OCI-LY7 (cell line): ENCODE results near the gene KDM4D. TPM values are rescaled to one million over a fixed set of nuclear protein-coding genes. Genes with fewer than 3 reads are reported as not detected.
A peak's percentile ranks its signal among the peaks of the same experiment; 100 is the strongest.

Experiments used
- BruUV-seq: library from RNA; stranded (reverse); fragments of 400-500 nt; replicated peaks from 2 replicates; lab custom pipeline; 2021; lab: Mats Ljungman, UMichigan
- CTCF ChIA-PET: fragments of 300-600 bp; sonication (Branson Sonifier 250); formaldehyde crosslinking; loops from one replicate; lab custom pipeline; 2022; ENCODE audit warnings: antibody characterized with exemption; ENCODE audit not compliant: unreplicated experiment; lab: Charles Lee
- POLR2A ChIA-PET: fragments of 300-600 bp; sonication (Branson Sonifier 250); formaldehyde crosslinking; loops from one replicate; lab custom pipeline; 2022; ENCODE audit warnings: antibody characterized with exemption; lab: Charles Lee
- DNase-seq: peaks from one replicate; pipeline ENCODE4 v3.0.0-alpha.2; 2015; ENCODE audit warnings: low spot score
- H2AFZ ChIP-seq: fragments of 200-600 bp; sonication (generic), shearing (Covaris generic); 2 replicates; pipeline ENCODE4 v1.6.1; 2014; ENCODE audit warnings: mild to moderate bottlenecking, antibody characterized with exemption, low read length, moderate library complexity
- H3K27ac ChIP-seq: fragments of 200-600 bp; sonication (generic); 2 replicates; pipeline ENCODE4 v1.5.1; 2014; ENCODE audit warnings: mixed run types, low read depth, mild to moderate bottlenecking, moderate library complexity, low read length, inconsistent platforms; ENCODE audit not compliant: poor library complexity, severe bottlenecking
- H3K36me3 ChIP-seq: fragments of 200-600 bp; sonication (generic); 2 replicates; pipeline ENCODE4 v1.6.1; 2014; ENCODE audit warnings: mild to moderate bottlenecking, antibody characterized with exemption, low read length, moderate library complexity, mixed read lengths; ENCODE audit not compliant: insufficient read depth
- H3K4me1 ChIP-seq: fragments of 200-600 bp; sonication (generic); 2 replicates; pipeline ENCODE4 v1.5.1; 2014; ENCODE audit warnings: mild to moderate bottlenecking, low read length; ENCODE audit not compliant: insufficient read depth, poor library complexity, severe bottlenecking
- H3K4me2 ChIP-seq: fragments of 200-600 bp; sonication (generic); 2 replicates; pipeline ENCODE4 v1.6.1; 2014; ENCODE audit warnings: mild to moderate bottlenecking, low read length
- H3K4me3 ChIP-seq: fragments of 200-600 bp; sonication (generic); 2 replicates; pipeline ENCODE4 v1.5.1; 2014; ENCODE audit warnings: mild to moderate bottlenecking, low read depth, low read length; ENCODE audit not compliant: poor library complexity, severe bottlenecking
- H3K79me2 ChIP-seq: fragments of 200-600 bp; sonication (generic); 2 replicates; pipeline ENCODE4 v1.6.1; 2016; ENCODE audit warnings: low read depth, mild to moderate bottlenecking, low read length, moderate library complexity, mixed read lengths; ENCODE audit not compliant: insufficient read depth
- H3K9me2 ChIP-seq: fragments of 200-600 bp; sonication (generic); 2 replicates; pipeline ENCODE4 v1.6.1; 2016; ENCODE audit warnings: mild to moderate bottlenecking, low read length, mixed read lengths; ENCODE audit not compliant: insufficient read depth
- H3K9me3 ChIP-seq: fragments of 200-600 bp; sonication (generic); 2 replicates; pipeline ENCODE4 v1.6.1; 2014; ENCODE audit warnings: mild to moderate bottlenecking, mixed run types, low read length, mixed read lengths
- H4K20me1 ChIP-seq: fragments of 200-600 bp; sonication (generic); 2 replicates; pipeline ENCODE4 v1.6.1; 2014; ENCODE audit warnings: mild to moderate bottlenecking, antibody characterized with exemption, low read length, moderate library complexity, mixed read lengths; ENCODE audit not compliant: insufficient read depth
- CTCF ChIP-seq: fragments of 200-600 bp; sonication (generic); conservative IDR thresholded peaks from 2 replicates; pipeline ENCODE4 v1.5.1; 2014; ENCODE audit warnings: mild to moderate bottlenecking, antibody characterized with exemption, low read length, moderate library complexity, mixed read lengths
- EZH2phosphoT487 ChIP-seq: fragments of 200-600 bp; sonication (generic); IDR thresholded peaks from 2 replicates; pipeline ENCODE4 v1.6.1; 2018; ENCODE audit warnings: low read depth, borderline replicate concordance, mild to moderate bottlenecking, mixed run types, antibody characterized with exemption, low read length, moderate library complexity, mixed read lengths
- intact Hi-C: fragments of 100-400 bp; cut with micrococcal nuclease; formaldehyde crosslinking; loops from one replicate; pipeline ENCODE4 v1.10.0; 2022; ENCODE audit not compliant: unreplicated experiment
- total RNA-seq, 2 experiments: library from RNA; depleted of rRNA in 1 of 2; stranded (reverse); fragments of >200 nt in 1 of 2; shearing (Covaris generic) in 1 of 2; gene quantifications; 2 replicates each; pipeline ENCODE4 v1.2.3, GENCODE V29; 2014 to 2022

KDM4D gene
- total RNA-seq, 2 experiments from 2014 or later, result 1.0 to 1.6 TPM

DNA sequence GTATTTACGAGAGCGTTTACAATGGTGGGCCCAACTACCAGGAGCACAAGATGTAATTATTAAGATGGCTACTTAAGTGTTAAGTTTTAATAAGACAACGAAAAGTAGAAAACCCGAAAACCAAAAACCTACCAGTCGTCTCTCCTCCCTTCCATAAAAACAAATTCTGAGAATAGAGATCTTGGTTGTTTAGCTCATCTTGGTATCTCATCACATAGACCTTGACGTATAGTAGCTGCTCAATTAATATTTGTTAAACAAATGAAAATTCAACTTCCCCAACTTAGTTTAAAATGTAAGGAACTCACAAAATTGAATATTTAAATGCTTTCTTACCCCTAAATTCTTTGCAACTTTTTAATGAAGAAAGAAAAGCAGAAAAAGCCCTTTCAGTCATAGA is 669 bp downstream of the KDM4D start:
- no TSS peak for BruUV-seq
- peaks cover 9% of the 10 kb centered on the region; the same call in 1 of the 2 replicates for H4K20me1 ChIP-seq
- ChIA-PET CTCF (interaction anchor here (0.6 to 1.2 kb wide), 2 partner anchors 116 to 180 kb away, joined by 4 read pairs; partner anchors contain the start of gene ENDOD1), POLR2A (interaction anchor here (0.5 to 2.7 kb wide), 8 partner anchors 8 to 1414 kb away, joined by 3 to 18 read pairs (median 3); partner anchors contain the start of genes CEP57 and SRSF8)
- peak overlapping the region; percentile 84 for H3K4me2 ChIP-seq
- no peak overlapping the region for H3K27ac ChIP-seq
- peaks cover 28% of the 10 kb centered on the region for H3K36me3 ChIP-seq
- peak overlapping the region; percentile 99 for H2AFZ ChIP-seq
- peak overlapping the region; percentile 94 for H3K4me3 ChIP-seq
- no peaks in the 10 kb centered on the region for H3K9me2 ChIP-seq
- H3K9me3 ChIP-seq, result peaks cover 5% of the 10 kb centered on the region; the same call in 1 of the 2 replicates
- intact Hi-C loops, result no loop called here
- TF ChIP-seq EZH2phosphoT487, result no peak
- TF ChIP-seq CTCF, result no peak
- H3K4me1 ChIP-seq, result peaks cover 10% of the 10 kb centered on the region
- peaks cover 18% of the 10 kb centered on the region for H3K79me2 ChIP-seq
- no peak for DNase-seq

DNA sequence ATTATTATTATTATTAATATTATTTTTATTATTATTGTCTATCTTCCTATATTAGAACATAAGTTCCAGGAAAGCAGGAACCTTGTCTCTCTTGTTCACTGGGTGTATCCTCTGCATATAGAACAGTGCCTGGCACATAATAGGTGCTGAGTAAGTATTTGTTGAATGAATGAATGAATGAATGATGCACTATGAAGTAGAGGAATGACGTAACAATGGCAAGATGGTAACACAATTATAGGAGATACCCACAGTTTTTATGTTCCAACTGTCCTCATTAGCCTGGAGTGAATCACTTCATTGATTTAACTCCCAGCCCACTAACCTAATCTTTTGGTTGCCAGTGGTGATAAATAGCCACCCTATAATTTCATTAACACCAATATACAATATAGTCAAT is 2.1 kb downstream of the KDM4D start:
- intact Hi-C loops, result no loop called here
- Histone ChIP-seq H2AFZ (no peak overlapping the region), H3K4me3 (no peak overlapping the region), H3K9me3 (peaks cover 5% of the 10 kb centered on the region; the same call in 1 of the 2 replicates), H3K79me2 (peaks cover 18% of the 10 kb centered on the region), H3K4me2 (no peak overlapping the region), H3K4me1 (peaks cover 10% of the 10 kb centered on the region), H3K9me2 (no peaks in the 10 kb centered on the region), H4K20me1 (peaks cover 9% of the 10 kb centered on the region; the same call in 1 of the 2 replicates), H3K27ac (no peak overlapping the region), H3K36me3 (peaks cover 14% of the 10 kb centered on the region)
- ChIA-PET CTCF (no interaction called here), POLR2A (interaction anchor here (0.7 to 1.5 kb wide), 8 partner anchors 8 to 815 kb away, joined by 3 to 6 read pairs (median 3); partner anchors contain the start of gene CEP57)
- no peak for DNase-seq
- BruUV-seq, result no TSS peak
- TF ChIP-seq EZH2phosphoT487 (no peak), CTCF (no peak)

GRCh38 chr11:94987378-94987777 is 13.9 kb downstream of the KDM4D start:
- Histone ChIP-seq H2AFZ (no peak overlapping the region), H3K36me3 (no peaks in the 10 kb centered on the region), H3K4me1 (no peaks in the 10 kb centered on the region), H3K9me3 (no peaks in the 10 kb centered on the region), H3K79me2 (no peaks in the 10 kb centered on the region), H3K9me2 (no peaks in the 10 kb centered on the region), H3K4me2 (no peak overlapping the region), H3K4me3 (no peak overlapping the region), H4K20me1 (no peaks in the 10 kb centered on the region), H3K27ac (no peak overlapping the region)
- ChIA-PET CTCF (no interaction called here), POLR2A (no interaction called here)
- DNase-seq, result no peak
- intact Hi-C loops, result no loop called here
- TF ChIP-seq EZH2phosphoT487, result no peak
- no TSS peak for BruUV-seq
